Adrenal gland (tissue), 5 donors: ENCODE measurements around the gene ANXA1.

Experiments used
- CTCF ChIP-seq, 6 experiments: fragments of 450-650 bp in 4 of 6; fragments of 200-600 bp in 2 of 6; sonication (generic) in 1 of 6; IDR thresholded peaks; 1 replicate in 5 of 6; 2 replicates in 1 of 6; pipeline versions ENCODE4 v1.5.1 to v1.8.0; 2016 to 2021; ENCODE audit warnings: antibody characterized with exemption in 6 of 6, mild to moderate bottlenecking in 2 of 6, moderate library complexity in 1 of 6
- POLR2A ChIP-seq, 2 donors: fragments of 450-650 bp; IDR thresholded peaks; one replicate each; pipeline ENCODE4 v1.6.1; 2017; ENCODE audit warnings: antibody characterized with exemption in 2 of 2, mild to moderate bottlenecking in 2 of 2, moderate library complexity in 1 of 2
- donor health status: DM: no; HTN: no; CAD: no.

- TF ChIP-seq CTCF (IDR thresholded peaks at IDR 0.05), result no peak
- TF ChIP-seq POLR2A (IDR thresholded peaks at IDR 0.05), result no peak
Measured at GRCh38 chr9:73131461-73131860, 20.2 kb upstream of the ANXA1 start.
